HEK293T (cell line): ENCODE results near the gene ST6GAL1.

ENCODE experiments used
- CTCF ChIA-PET: fragments of 350-600 bp; formaldehyde crosslinking; extraction: SDS; loops from one replicate; lab custom pipeline; 2021; ENCODE audit warnings: antibody characterized with exemption, inconsistent platforms; lab: Yijun Ruan, JAX
- POLR2A ChIA-PET: fragments of 350-600 bp; formaldehyde crosslinking; extraction: SDS; loops from one replicate; lab custom pipeline; 2020; ENCODE audit warnings: antibody characterized with exemption, inconsistent platforms; lab: Yijun Ruan, JAX
- DNase-seq: peaks from one replicate; pipeline ENCODE4 v3.0.0; 2012; ENCODE audit warnings: mixed read lengths; ENCODE audit errors: extremely low spot score
- ARNT ChIP-seq: fragments of 450-650 bp; IDR thresholded peaks from 2 replicates; pipeline ENCODE4 v1.6.1; 2017; ENCODE audit warnings: mild to moderate bottlenecking
- BHLHE40 ChIP-seq: fragments of 450-650 bp; IDR thresholded peaks from 2 replicates; pipeline ENCODE4 v1.6.1; 2016; ENCODE audit warnings: mild to moderate bottlenecking, moderate library complexity, borderline replicate concordance
- CTBP1 ChIP-seq: fragments of 450-650 bp; IDR thresholded peaks from 2 replicates; pipeline ENCODE4 v1.6.1; 2016; ENCODE audit warnings: borderline replicate concordance
- ELF4 ChIP-seq: fragments of 450-650 bp; IDR thresholded peaks from 2 replicates; pipeline ENCODE4 v1.6.1; 2017; ENCODE audit warnings: antibody characterized with exemption
- FOXA1 ChIP-seq: fragments of 450-650 bp; IDR thresholded peaks from 2 replicates; pipeline ENCODE4 v1.6.1; 2016; ENCODE audit warnings: mild to moderate bottlenecking
- FOXK2 ChIP-seq: fragments of 450-650 bp; IDR thresholded peaks from 2 replicates; pipeline ENCODE4 v1.6.1; 2016; ENCODE audit warnings: mild to moderate bottlenecking
- FOXM1 ChIP-seq: fragments of 450-650 bp; IDR thresholded peaks from 2 replicates; pipeline ENCODE4 v1.6.1; 2017; ENCODE audit warnings: mild to moderate bottlenecking, borderline replicate concordance
- HDGF ChIP-seq: fragments of 450-650 bp; IDR thresholded peaks from 2 replicates; pipeline ENCODE4 v1.6.1; 2017; ENCODE audit warnings: antibody characterized with exemption, borderline replicate concordance
- L3MBTL2 ChIP-seq: fragments of 450-650 bp; conservative IDR thresholded peaks from 2 replicates; pipeline ENCODE4 v1.6.1; 2016; ENCODE audit warnings: mild to moderate bottlenecking
- LEF1 ChIP-seq: fragments of 450-650 bp; IDR thresholded peaks from 2 replicates; pipeline ENCODE4 v1.6.1; 2017; ENCODE audit warnings: mild to moderate bottlenecking, borderline replicate concordance
- NFRKB ChIP-seq: fragments of 450-650 bp; IDR thresholded peaks from 2 replicates; pipeline ENCODE4 v1.6.1; 2016; ENCODE audit warnings: mild to moderate bottlenecking, moderate library complexity
- PKNOX1 ChIP-seq: fragments of 450-650 bp; IDR thresholded peaks from 2 replicates; pipeline ENCODE4 v1.6.1; 2016
- SP1 ChIP-seq: fragments of 450-650 bp; IDR thresholded peaks from 2 replicates; pipeline ENCODE4 v1.6.1; 2017
- SUZ12 ChIP-seq: fragments of 450-650 bp; IDR thresholded peaks from 2 replicates; pipeline ENCODE4 v1.6.1; 2016; ENCODE audit warnings: mild to moderate bottlenecking
- TARDBP ChIP-seq: fragments of 450-650 bp; IDR thresholded peaks from 2 replicates; pipeline ENCODE4 v1.6.1; 2016
- ZNF384 ChIP-seq: fragments of 450-650 bp; IDR thresholded peaks from 2 replicates; pipeline ENCODE4 v1.6.1; 2016

ST6GAL1 gene

GRCh38 chr3:187107989-187108388, 177.7 kb downstream of the ST6GAL1 start:
- ChIA-PET POLR2A (no interaction called here), CTCF (no interaction called here)
- TF ChIP-seq BHLHE40 (no peak), LEF1 (no peak), ARNT (no peak), SUZ12 (no peak), NFRKB (no peak), TARDBP (no peak), FOXM1 (no peak), PKNOX1 (no peak), SP1 (no peak), L3MBTL2 (no peak), FOXK2 (no peak), FOXA1 (no peak), ELF4 (no peak), CTBP1 (no peak)
- DNase-seq: no peak

GRCh38 chr3:187110156-187110555, 179.8 kb downstream of the ST6GAL1 start:
- no peak for TF ChIP-seq TARDBP
- no peak for TF ChIP-seq ZNF384
- no peak for TF ChIP-seq CTBP1
- TF ChIP-seq PKNOX1: no peak
- TF ChIP-seq SUZ12: no peak
- TF ChIP-seq BHLHE40: no peak
- no peak for TF ChIP-seq L3MBTL2
- no peak for TF ChIP-seq FOXM1
- no peak for TF ChIP-seq FOXK2
- no peak for TF ChIP-seq NFRKB
- TF ChIP-seq SP1: no peak
- TF ChIP-seq ELF4: no peak
- no peak for TF ChIP-seq FOXA1
- TF ChIP-seq LEF1: no peak
- DNase-seq: no peak
- ChIA-PET POLR2A (no interaction called here), CTCF (interaction anchor here (1.4 kb wide), 1 partner anchor 261 kb away, joined by 3 read pairs; no protein-coding TSS in a partner anchor)

- ChIA-PET POLR2A (interaction anchor here (0.6 to 1.7 kb wide), 2 partner anchors 26 to 52 kb away, joined by 3 to 6 read pairs; partner anchors contain the start of gene RPL39L), CTCF (interaction anchor here (0.6 to 1.9 kb wide), 8 partner anchors 10 to 602 kb away, joined by 3 to 14 read pairs (median 3); no protein-coding TSS in a partner anchor)
- no peak for TF ChIP-seq TARDBP
- TF ChIP-seq CTBP1: no peak
- no peak for TF ChIP-seq BHLHE40
- TF ChIP-seq FOXK2: no peak
- TF ChIP-seq SP1: no peak
- no peak for TF ChIP-seq NFRKB
- no peak for TF ChIP-seq ELF4
- TF ChIP-seq L3MBTL2: no peak
- TF ChIP-seq FOXA1: no peak
- TF ChIP-seq SUZ12: no peak
- no peak for TF ChIP-seq FOXM1
- TF ChIP-seq HDGF: no peak
- no peak for TF ChIP-seq ZNF384
- TF ChIP-seq PKNOX1: no peak
- no peak for TF ChIP-seq ARNT
- no peak for TF ChIP-seq LEF1
- no peak for DNase-seq
Measured at GRCh38 chr3:187112934-187113793, 182.8 kb downstream of the ST6GAL1 start.

GRCh38 chr3:187114511-187114910, 184.2 kb downstream of the ST6GAL1 start:
- peak; percentile 21; the same call in 1 of the 2 replicates for TF ChIP-seq PKNOX1
- TF ChIP-seq L3MBTL2: no peak
- CTCF ChIA-PET: no interaction called here
- no peak for DNase-seq
- POLR2A ChIA-PET: interaction anchor here (1.7 kb wide), 1 partner anchor 25 kb away, joined by 6 read pairs; the partner anchor contains the start of gene RPL39L

GRCh38 chr3:187120326-187120725, 190.0 kb downstream of the ST6GAL1 start:
- no peak for DNase-seq
- TF ChIP-seq CTBP1 (no peak), TARDBP (no peak), ELF4 (no peak), FOXA1 (no peak), PKNOX1 (no peak), FOXM1 (no peak)
- CTCF ChIA-PET: interaction anchor here (1.2 kb wide), 1 partner anchor 19 kb away, joined by 3 read pairs; the partner anchor contains the start of gene RPL39L
- POLR2A ChIA-PET: no interaction called here
